Stimulated activated CD4-positive, alpha-beta T cell treated with anti-CD3 and anti-CD28 coated beads, TNF-alpha, amount 100 ng/mL, for 48 hours (primary cell): ENCODE data around the gene TBC1D16.

Experiments
- DNase-seq, 3 donors: peaks; one replicate each; pipeline ENCODE4 v3.0.0-alpha.2; 2020; ENCODE audit warnings: low read depth in 3 of 3

The TBC1D16 gene

GRCh38 chr17:79988185-79988971 is 47.3 kb downstream of the TBC1D16 start:
- no peak for DNase-seq

GRCh38 chr17:79987935-79988184 is 47.8 kb downstream of the TBC1D16 start:
- DNase-seq: no peak

DNA sequence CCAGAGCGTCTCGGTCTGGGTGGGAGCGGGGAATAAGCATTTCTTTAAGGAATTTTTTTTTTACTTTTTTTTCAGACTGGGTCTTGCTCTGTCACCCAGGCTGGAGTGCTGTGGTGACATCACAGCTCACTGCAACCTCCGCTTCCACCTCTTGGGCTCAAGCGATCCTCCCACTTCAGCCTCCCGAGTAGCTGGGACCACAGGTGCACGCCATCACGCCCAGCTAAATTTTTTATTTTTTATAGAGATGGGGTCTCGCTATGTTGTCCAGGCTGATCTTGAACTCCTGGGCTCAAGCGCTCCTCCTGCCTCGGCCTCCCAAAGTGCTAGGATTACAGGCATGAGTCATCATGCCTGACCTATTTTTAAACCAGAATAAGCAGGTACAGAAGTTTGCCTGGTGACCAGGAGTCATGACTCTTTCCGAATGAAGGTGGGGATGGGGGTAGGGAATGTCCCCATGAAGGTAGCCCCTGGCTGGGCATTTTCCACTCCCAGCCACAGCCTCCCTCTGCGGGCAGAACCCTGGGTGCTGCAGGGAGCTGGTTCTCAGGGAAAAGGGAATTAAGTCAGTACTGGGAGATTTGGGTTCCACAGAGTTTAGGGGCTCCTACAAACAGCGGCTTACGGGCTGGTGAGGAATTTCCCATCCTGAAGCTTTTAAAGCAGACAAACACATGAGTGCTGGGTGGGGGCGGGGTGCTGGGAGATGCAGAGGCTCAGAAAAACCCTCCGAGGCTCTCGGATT is 48.3 kb downstream of the TBC1D16 start:
- DNase-seq: no peak

- no peak for DNase-seq
These were observed 49.1 kb downstream of the TBC1D16 start for GRCh38 chr17:79986411-79987186.

- no peak for DNase-seq
These were observed 49.7 kb downstream of the TBC1D16 start for GRCh38 chr17:79985943-79986391.

- no peak for DNase-seq
These were observed 50.2 kb downstream of the TBC1D16 start for GRCh38 chr17:79985361-79985942.

DNA sequence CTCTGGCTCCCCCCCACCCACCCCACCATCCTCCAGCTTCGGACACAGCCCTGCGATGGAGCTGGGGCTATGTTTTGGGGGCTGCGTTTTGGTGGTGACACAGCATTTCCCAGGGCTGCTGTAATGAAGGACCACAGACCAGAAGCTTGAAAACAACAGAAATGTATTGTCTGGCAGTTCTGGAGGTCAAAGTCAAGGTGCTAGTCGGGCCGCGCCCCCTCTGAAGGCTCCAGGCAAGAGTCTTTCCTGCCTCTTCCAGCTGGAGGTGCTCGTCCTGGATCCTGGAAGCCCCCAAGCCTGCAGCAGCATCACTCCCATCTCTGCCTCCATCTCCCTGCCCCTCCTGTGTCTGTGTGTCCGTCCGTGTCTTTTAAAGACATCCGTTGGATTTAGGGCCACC is 50.8 kb downstream of the TBC1D16 start:
- no peak for DNase-seq

- DNase-seq: no peak
These were observed 51.4 kb downstream of the TBC1D16 start for GRCh38 chr17:79984045-79984840.

DNA sequence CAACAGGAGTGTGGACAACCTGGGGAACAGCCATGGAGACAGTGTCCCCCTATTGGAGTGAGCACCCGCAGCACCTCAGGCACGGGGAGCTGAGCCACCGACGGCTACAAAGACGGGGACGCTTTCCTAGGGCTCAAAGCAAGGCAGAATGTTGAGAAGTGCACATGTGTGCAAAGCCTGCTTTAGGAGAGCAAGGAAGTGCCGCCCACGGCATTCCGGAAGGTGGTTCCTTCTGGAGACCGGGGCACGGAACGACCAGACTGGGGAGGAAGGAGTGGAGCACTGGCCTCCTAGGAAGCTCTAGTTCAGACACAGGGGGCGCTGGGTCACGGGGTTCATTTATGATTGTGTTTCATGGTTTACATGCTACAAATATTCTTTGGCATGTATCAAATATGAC is 52.2 kb downstream of the TBC1D16 start:
- no peak for DNase-seq

GRCh38 chr17:79982986-79983385 is 52.7 kb downstream of the TBC1D16 start:
- no peak for DNase-seq

GRCh38 chr17:79981661-79982101 is 54.0 kb downstream of the TBC1D16 start:
- no peak for DNase-seq

DNA sequence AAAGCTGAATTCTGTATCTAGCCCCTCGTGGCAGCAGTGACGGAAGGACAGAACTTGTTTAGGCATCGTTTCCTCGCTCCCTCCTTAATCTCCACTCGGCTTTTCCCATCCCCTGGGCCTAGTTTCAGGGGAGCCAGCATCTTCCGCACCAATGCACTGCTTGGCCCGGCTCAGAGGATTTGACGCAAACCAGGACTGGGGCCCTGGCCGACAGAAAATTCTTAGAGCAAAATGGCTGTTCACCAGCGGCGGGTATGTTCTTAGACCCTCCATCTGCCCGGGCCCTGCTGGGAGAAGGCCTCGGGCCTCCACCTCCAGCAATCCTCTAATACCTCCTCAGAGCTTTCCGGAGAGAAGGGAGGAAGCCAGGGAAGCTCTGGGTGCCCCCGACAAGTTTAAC is 54.6 kb downstream of the TBC1D16 start:
- DNase-seq: no peak

GRCh38 chr17:79980246-79981043 is 55.2 kb downstream of the TBC1D16 start:
- no peak for DNase-seq

DNA sequence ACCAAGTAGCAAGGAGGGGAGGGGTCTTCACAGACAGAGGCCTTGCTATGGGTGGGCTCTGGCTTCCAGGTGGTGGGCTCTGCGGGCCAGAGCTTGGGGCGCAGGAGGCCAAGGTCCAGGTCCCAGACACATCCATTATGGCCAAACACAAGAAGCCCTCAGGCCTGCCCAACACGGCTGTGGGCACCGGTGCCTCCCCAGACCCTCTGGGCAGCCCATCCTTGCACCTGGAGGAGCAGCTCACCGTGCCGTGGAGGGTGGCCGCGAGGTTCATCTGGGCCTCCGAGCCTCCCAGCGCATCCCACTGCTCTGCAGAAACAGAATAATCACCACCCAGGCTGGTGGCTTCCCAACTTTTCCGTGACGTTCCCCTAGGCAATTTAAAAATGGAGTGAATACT is 55.9 kb downstream of the TBC1D16 start:
- DNase-seq: no peak

- DNase-seq: no peak
These were observed 56.4 kb downstream of the TBC1D16 start for GRCh38 chr17:79979221-79979741.

- DNase-seq: no peak
These were observed 57.2 kb downstream of the TBC1D16 start for GRCh38 chr17:79978548-79978855.

DNA sequence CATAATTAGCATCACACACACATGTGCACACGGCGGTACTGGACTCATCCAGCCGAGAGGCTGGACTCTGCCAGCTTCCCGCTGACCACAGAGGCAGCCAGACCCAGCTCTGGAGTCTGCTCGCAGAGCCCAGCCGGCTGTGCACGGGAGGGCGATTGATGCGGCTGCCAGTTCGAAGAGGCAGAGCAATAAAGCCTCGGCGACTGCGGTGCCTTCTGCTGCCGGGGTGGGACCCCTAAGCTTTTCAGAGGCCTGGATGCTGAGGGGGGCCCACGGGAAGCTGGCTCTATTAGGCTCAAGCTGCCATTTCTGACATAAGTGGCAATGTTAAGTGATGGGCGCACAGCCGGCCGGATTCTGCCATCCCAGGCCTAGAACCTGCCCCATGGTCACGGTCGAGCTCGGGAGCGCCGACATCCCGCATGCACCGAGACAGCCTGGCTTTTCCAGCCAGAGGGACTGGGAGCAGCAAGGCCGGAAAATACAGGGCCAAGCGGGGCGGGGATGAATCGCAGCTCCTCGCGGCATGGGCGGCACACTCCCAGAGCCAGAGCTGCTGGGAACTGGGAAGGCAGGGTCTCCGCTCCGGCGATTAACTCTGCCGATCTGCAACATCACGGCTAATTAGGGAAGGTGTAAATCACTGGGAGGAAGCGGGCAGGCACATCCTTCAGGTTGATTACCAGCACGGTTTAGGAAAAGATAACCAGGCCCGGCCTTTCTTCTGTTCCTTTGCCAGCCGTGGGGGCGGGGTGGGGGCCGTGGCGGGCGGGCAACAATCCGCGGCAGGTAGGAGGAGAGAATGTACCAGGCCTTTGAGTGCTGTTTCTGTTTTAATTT is 57.7 kb downstream of the TBC1D16 start:
- DNase-seq: no peak

- no peak for DNase-seq
These were observed 58.5 kb downstream of the TBC1D16 start for GRCh38 chr17:79977161-79977631.

GRCh38 chr17:79976451-79976850 is 59.2 kb downstream of the TBC1D16 start:
- no peak for DNase-seq
